GM20431 (cell line): Measurements from ENCODE around the gene NAP1L4.

ENCODE experiments used
- in situ Hi-C: fragments of 300-500 bp; cut with MseI, MboI; formaldehyde crosslinking; loops from one replicate; pipeline ENCODE4 v1.15.0; 2020; ENCODE audit warnings: low sequenced_read_pairs; ENCODE audit not compliant: unreplicated experiment

The NAP1L4 gene

GRCh38 chr11:2927851-2928604 lies 64.1 kb downstream of the NAP1L4 start:
- in situ Hi-C loops = no loop called here

GRCh38 chr11:2927121-2927800 lies 64.9 kb downstream of the NAP1L4 start:
- in situ Hi-C loops = no loop called here

- in situ Hi-C loops = no loop called here
These were observed 65.5 kb downstream of the NAP1L4 start for GRCh38 chr11:2926611-2927051.

- in situ Hi-C loops = no loop called here
These were observed 67.1 kb downstream of the NAP1L4 start for GRCh38 chr11:2924821-2925675.

GRCh38 chr11:2924381-2924780 lies 67.7 kb downstream of the NAP1L4 start:
- in situ Hi-C loops = no loop called here

- in situ Hi-C loops = no loop called here
These were observed 68.4 kb downstream of the NAP1L4 start for GRCh38 chr11:2923446-2924375.

GRCh38 chr11:2922655-2923054 lies 69.5 kb downstream of the NAP1L4 start:
- in situ Hi-C loops = no loop called here

GRCh38 chr11:2921742-2922493 lies 70.2 kb downstream of the NAP1L4 start:
- in situ Hi-C loops = no loop called here

GRCh38 chr11:2921261-2921660 lies 70.9 kb downstream of the NAP1L4 start:
- in situ Hi-C loops = no loop called here

- in situ Hi-C loops = no loop called here
These were observed 71.8 kb downstream of the NAP1L4 start for GRCh38 chr11:2920343-2920742.

GRCh38 chr11:2919837-2920236 lies 72.3 kb downstream of the NAP1L4 start:
- in situ Hi-C loops = no loop called here

- in situ Hi-C loops = no loop called here
These were observed 72.9 kb downstream of the NAP1L4 start for GRCh38 chr11:2919188-2919587.

- in situ Hi-C loops = no loop called here
These were observed 74.2 kb downstream of the NAP1L4 start for GRCh38 chr11:2917842-2918490.

- in situ Hi-C loops = no loop called here
These were observed 75.1 kb downstream of the NAP1L4 start for GRCh38 chr11:2916892-2917645.

- in situ Hi-C loops = no loop called here
These were observed 75.8 kb downstream of the NAP1L4 start for GRCh38 chr11:2916114-2916891.

- in situ Hi-C loops = no loop called here
These were observed 76.7 kb downstream of the NAP1L4 start for GRCh38 chr11:2915473-2915872.
